ENCODE results near the gene KRTAP12-1. TPM values are rescaled to one million over a fixed set of nuclear protein-coding genes. Genes with fewer than 3 reads are reported as not detected.
A peak's percentile ranks its signal among the peaks of the same experiment; 100 is the strongest.

Gene KRTAP12-1
- polyA plus RNA-seq, 3 donors from 2014 or later: not detected

- no peak overlapping the region for H3K27ac Mint-ChIP-seq
- no peak overlapping the region for H3K4me3 Mint-ChIP-seq
- peaks cover 18% of the 10 kb centered on the region in 2 donors for H3K4me1 Mint-ChIP-seq
- peaks cover 8 to 19% (median 11%) of the 10 kb centered on the region in 6 donors for H3K9me3 Mint-ChIP-seq
- H3K36me3 Mint-ChIP-seq: peaks cover 0 to 3% (median 0%) of the 10 kb centered on the region in 3 donors
- H3K27me3 Mint-ChIP-seq (ENCODE audit: low read depth in 3 of 3): peaks cover 26 to 42% (median 41%) of the 10 kb centered on the region in 3 donors
- no peak for DNase-seq
These were observed 26.4 kb upstream of the KRTAP12-1 start for GRCh38 chr21:44708213-44708865.

GRCh38 chr21:44706706-44707581, 25.0 kb upstream of the KRTAP12-1 start:
- Mint-ChIP-seq H3K4me1 (peaks cover 18% of the 10 kb centered on the region in 2 donors), H3K27ac (no peak overlapping the region), H3K4me3 (peak overlapping the region in 1 of 5 donors; percentile 65), H3K27me3 (ENCODE audit: low read depth in 3 of 3) (peaks cover 19 to 41% (median 40%) of the 10 kb centered on the region in 3 donors), H3K9me3 (peaks cover 8 to 19% (median 11%) of the 10 kb centered on the region in 6 donors), H3K36me3 (peaks cover 0 to 3% (median 0%) of the 10 kb centered on the region in 3 donors)
- DNase-seq: no peak

GRCh38 chr21:44706026-44706705, 24.2 kb upstream of the KRTAP12-1 start:
- Mint-ChIP-seq H3K9me3 (peaks cover 8 to 19% (median 11%) of the 10 kb centered on the region in 6 donors), H3K4me3 (peak overlapping the region in 4 of 5 donors; percentile 30 to 65 (median 44)), H3K27ac (no peak overlapping the region), H3K4me1 (peaks cover 18% of the 10 kb centered on the region in 2 donors), H3K27me3 (ENCODE audit: low read depth in 3 of 3) (peaks cover 19 to 42% (median 38%) of the 10 kb centered on the region in 3 donors), H3K36me3 (peaks cover 0 to 3% (median 0%) of the 10 kb centered on the region in 3 donors)
- no peak for DNase-seq

- peaks cover 8 to 19% (median 11%) of the 10 kb centered on the region in 6 donors for H3K9me3 Mint-ChIP-seq
- H3K27ac Mint-ChIP-seq: no peak overlapping the region
- peaks cover 15% of the 10 kb centered on the region in 2 donors for H3K4me1 Mint-ChIP-seq
- peaks cover 23 to 39% (median 32%) of the 10 kb centered on the region in 3 donors for H3K27me3 Mint-ChIP-seq (ENCODE audit: low read depth in 3 of 3)
- no peak for DNase-seq
- peaks cover 0 to 3% (median 0%) of the 10 kb centered on the region in 3 donors for H3K36me3 Mint-ChIP-seq
- no peak overlapping the region for H3K4me3 Mint-ChIP-seq
These were observed 22.7 kb upstream of the KRTAP12-1 start for GRCh38 chr21:44704636-44705001.

GRCh38 chr21:44703731-44704635, 22.0 kb upstream of the KRTAP12-1 start:
- DNase-seq: no peak
- peaks cover 0 to 3% (median 0%) of the 10 kb centered on the region in 3 donors for H3K36me3 Mint-ChIP-seq
- H3K4me3 Mint-ChIP-seq: no peak overlapping the region
- H3K4me1 Mint-ChIP-seq: peaks cover 11 to 13% of the 10 kb centered on the region in 2 donors
- no peak overlapping the region for H3K27ac Mint-ChIP-seq
- peaks cover 8 to 19% (median 11%) of the 10 kb centered on the region in 6 donors for H3K9me3 Mint-ChIP-seq
- H3K27me3 Mint-ChIP-seq (ENCODE audit: low read depth in 3 of 3): peaks cover 21 to 34% (median 28%) of the 10 kb centered on the region in 3 donors

GRCh38 chr21:44702973-44703730, 21.2 kb upstream of the KRTAP12-1 start:
- peaks cover 8 to 19% (median 11%) of the 10 kb centered on the region in 6 donors for H3K9me3 Mint-ChIP-seq
- H3K27ac Mint-ChIP-seq: no peak overlapping the region
- peaks cover 11 to 13% of the 10 kb centered on the region in 2 donors for H3K4me1 Mint-ChIP-seq
- peaks cover 22 to 38% (median 24%) of the 10 kb centered on the region in 3 donors for H3K27me3 Mint-ChIP-seq (ENCODE audit: low read depth in 3 of 3)
- H3K36me3 Mint-ChIP-seq: peaks cover 0 to 3% (median 0%) of the 10 kb centered on the region in 3 donors
- no peak overlapping the region for H3K4me3 Mint-ChIP-seq
- no peak for DNase-seq

- Mint-ChIP-seq H3K27ac (no peak overlapping the region), H3K9me3 (peaks cover 8 to 19% (median 11%) of the 10 kb centered on the region in 6 donors), H3K4me3 (no peak overlapping the region), H3K27me3 (ENCODE audit: low read depth in 3 of 3) (peaks cover 18 to 38% (median 24%) of the 10 kb centered on the region in 3 donors), H3K4me1 (peaks cover 12 to 13% of the 10 kb centered on the region in 2 donors), H3K36me3 (peaks cover 0 to 3% (median 0%) of the 10 kb centered on the region in 3 donors)
- no peak for DNase-seq
These were observed 20.4 kb upstream of the KRTAP12-1 start for GRCh38 chr21:44702111-44702972.

- Mint-ChIP-seq H3K4me3 (no peak overlapping the region), H3K27me3 (ENCODE audit: low read depth in 3 of 3) (peaks cover 17 to 39% (median 22%) of the 10 kb centered on the region in 3 donors), H3K36me3 (peaks cover 0 to 3% (median 0%) of the 10 kb centered on the region in 3 donors), H3K4me1 (peaks cover 12 to 13% of the 10 kb centered on the region in 2 donors), H3K9me3 (peaks cover 8 to 19% (median 11%) of the 10 kb centered on the region in 6 donors), H3K27ac (no peak overlapping the region)
- DNase-seq: no peak
These were observed 19.6 kb upstream of the KRTAP12-1 start for GRCh38 chr21:44701541-44701940.

- Mint-ChIP-seq H3K9me3 (peaks cover 5 to 17% (median 10%) of the 10 kb centered on the region in 6 donors), H3K27ac (no peak overlapping the region), H3K27me3 (ENCODE audit: low read depth in 3 of 3) (peaks cover 15 to 39% (median 22%) of the 10 kb centered on the region in 3 donors), H3K36me3 (peaks cover 0 to 3% (median 1%) of the 10 kb centered on the region in 3 donors), H3K4me3 (no peak overlapping the region), H3K4me1 (peaks cover 8 to 11% of the 10 kb centered on the region in 2 donors)
- DNase-seq: no peak
These were observed 19.0 kb upstream of the KRTAP12-1 start for GRCh38 chr21:44701023-44701400.

- peaks cover 0 to 11% (median 4%) of the 10 kb centered on the region in 6 donors for H3K9me3 Mint-ChIP-seq
- peaks cover 3 to 5% of the 10 kb centered on the region in 2 donors for H3K4me1 Mint-ChIP-seq
- no peak for DNase-seq
- H3K27ac Mint-ChIP-seq: no peak overlapping the region
- H3K36me3 Mint-ChIP-seq: peaks cover 0 to 4% (median 0%) of the 10 kb centered on the region in 3 donors
- no peak overlapping the region for H3K4me3 Mint-ChIP-seq
- peaks cover 14 to 34% (median 18%) of the 10 kb centered on the region in 3 donors for H3K27me3 Mint-ChIP-seq (ENCODE audit: low read depth in 3 of 3)
These were observed 18.4 kb upstream of the KRTAP12-1 start for GRCh38 chr21:44700101-44701022.

All from immature natural killer cell (primary cell).